ENCODE data around the gene MIPOL1.

DNA sequence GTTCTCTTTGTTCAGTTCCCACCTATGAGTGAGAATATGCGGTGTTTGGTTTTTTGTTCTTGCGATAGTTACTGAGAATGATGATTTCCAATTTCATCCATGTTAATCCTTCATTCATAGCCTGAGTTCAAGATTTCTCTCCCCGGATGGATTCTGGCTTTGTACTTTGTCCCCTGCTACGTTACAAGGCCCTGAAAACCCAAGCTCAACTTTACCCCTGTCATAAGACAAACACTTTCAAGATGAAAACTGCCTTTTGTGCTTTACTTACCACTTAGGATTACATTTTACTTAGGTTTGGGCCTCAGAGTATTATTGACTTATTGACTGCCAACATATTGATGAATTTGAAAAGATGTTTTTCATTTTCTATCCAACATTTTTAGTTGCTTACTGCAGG lies 361.0 kb downstream of the MIPOL1 start:
- no peak for TF ChIP-seq CTCF (IDR thresholded peaks at IDR 0.05)
- TF ChIP-seq POLR2A (IDR thresholded peaks at IDR 0.05), result no peak
